HG03103 (cell line): ENCODE data around the gene ADIPOQ.
"Not testable (repeated sequence)": the region's sequence is repeated elsewhere in the genome, so short reads cannot be mapped to it uniquely, and the experiment has no call there.

Experiments
- ATAC-seq: cut with Tn5 transposase; IDR thresholded peaks from one replicate; pipeline ENCODE4 v1.9.1; 2021; ENCODE audit warnings: low read depth; ENCODE audit not compliant: unreplicated experiment

The ADIPOQ gene

DNA sequence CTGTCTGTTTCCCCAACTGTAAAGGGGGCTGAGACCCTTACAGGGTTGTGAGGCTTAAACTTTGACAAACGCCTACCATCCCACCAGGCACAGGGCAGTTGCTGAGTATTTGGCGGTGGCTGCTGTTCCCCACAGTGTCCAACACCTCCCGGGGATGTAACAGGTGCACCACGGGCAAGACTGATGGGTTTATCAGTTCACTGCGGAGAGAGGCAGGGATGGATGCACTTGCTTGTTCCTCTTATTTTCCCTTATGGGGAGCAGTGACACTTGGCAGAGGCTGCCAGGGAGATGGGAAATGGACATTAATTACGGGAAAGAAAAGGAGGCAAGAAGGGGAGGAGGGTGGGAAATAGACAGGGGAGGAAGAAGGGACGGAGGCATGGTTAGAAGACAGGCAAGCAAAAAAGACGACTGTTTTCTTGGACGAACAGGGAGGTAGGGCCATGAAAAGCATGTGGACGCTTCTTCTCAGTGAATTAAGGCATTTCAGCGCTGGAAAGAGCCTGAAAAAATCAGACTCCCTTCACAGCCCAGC lies 16.6 kb upstream of the ADIPOQ start:
- no peak for ATAC-seq

- ATAC-seq: no peak
Observed at GRCh38 chr3:186826410-186826975, 16.0 kb upstream of the ADIPOQ start.

DNA sequence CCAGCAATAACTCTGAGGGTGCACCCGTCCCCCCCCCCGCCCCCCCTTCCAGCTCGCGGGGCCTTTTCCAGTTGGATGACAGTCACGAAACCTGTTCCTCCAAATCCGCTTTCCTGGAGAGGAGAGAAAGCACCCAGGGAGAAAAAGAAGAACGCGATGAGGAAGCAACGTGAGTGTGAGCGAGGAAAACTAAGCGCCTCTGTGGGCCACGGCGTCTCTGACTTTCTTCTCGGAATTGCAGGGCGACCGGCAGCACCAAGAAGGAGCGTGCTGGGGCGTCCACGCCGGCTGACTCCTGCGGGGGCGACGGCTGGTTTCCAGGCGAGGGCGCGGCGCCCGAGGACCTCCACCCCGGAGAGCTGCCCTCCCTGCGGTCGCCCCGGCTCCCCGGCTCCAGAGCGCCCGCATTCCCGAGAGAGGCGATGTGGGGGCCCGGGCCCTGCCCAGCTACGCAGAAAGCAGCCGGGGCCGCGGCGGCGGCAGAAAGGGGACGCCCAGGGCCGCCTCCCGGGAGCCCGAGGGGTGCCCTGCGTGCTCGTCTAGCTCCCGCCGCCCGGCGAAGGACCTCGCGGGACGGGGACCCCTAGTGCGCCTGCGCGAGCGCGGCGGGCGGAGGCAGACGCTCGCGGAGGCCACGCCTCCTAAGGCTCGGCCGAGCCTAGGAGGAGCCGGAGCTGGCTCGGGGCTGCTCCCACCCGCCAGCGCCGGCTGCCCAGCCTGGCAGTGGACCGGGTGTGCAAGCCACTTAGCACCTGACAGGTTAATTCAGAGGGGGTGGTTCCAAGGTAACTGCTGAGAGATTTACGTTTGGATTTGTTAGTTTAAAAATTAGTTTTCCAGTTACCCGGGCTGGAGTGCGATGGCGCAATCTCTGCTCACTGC lies 15.3 kb upstream of the ADIPOQ start:
- ATAC-seq: peak; percentile 89

- no peak for ATAC-seq
Observed at GRCh38 chr3:186828340-186828739, 14.2 kb upstream of the ADIPOQ start.

GRCh38 chr3:186831798-186832197 lies 10.7 kb upstream of the ADIPOQ start:
- ATAC-seq: no peak

DNA sequence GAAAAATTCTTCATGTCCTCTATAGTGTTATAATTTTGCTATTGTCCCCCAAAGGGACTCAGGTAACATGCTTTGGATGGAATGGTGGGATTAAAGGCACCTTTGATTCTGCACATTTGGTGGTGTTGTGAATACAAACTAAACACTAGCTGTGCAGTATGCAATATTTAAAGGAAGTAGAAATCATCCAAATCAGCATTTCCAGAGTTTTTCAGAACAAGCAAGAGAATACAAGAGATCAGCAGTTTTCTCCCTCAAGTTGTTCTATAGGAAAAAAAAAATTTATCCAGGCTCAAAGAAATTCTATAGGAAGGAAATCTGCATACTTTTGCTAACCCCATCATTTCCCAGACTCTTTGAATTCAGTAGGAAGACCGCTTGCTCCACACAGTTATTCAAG lies 10.2 kb upstream of the ADIPOQ start:
- ATAC-seq: no peak

- ATAC-seq: no peak
Observed at GRCh38 chr3:186839874-186840641, 2.5 kb upstream of the ADIPOQ start.

GRCh38 chr3:186841620-186842019 lies 890 bp upstream of the ADIPOQ start:
- ATAC-seq: no peak

DNA sequence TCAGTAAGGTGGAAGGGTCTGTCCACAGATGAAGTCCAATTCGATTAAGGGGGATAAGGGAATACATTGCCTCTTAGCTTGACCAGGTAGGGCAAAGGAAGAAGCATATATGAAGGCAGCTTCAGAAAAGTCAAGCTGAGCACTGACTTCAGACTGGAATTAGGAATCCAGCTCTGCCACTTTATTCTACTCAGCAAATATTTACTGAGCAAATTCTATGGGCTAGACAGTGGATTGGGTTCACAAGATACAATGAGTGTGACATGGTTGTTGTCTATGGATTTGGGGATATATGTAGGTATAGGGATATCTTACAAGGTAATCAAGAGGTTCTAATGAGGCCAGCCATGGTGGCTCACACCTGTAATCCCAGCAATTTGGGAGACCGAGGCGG lies 526 bp downstream of the ADIPOQ start:
- no peak for ATAC-seq

DNA sequence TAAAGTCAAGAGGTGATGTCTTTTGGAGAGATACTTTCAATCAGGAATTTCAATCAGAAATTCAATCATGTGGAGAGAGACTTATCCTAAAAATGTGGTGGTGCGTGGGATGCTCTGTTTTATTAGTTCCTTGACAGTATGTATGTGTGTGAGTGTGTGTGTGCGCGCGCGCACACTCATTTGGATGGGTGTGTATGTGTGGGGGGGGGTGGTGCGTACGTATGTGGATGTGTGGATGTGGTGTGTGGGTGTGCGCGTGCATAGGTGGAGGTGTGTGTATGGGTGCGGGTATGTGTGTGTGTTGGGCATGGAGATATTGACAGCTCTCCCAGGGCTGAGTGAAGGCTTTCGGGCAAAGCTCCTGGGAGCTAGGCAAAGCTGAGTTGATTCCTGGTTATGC lies 2.4 kb downstream of the ADIPOQ start:
- ATAC-seq: no peak

DNA sequence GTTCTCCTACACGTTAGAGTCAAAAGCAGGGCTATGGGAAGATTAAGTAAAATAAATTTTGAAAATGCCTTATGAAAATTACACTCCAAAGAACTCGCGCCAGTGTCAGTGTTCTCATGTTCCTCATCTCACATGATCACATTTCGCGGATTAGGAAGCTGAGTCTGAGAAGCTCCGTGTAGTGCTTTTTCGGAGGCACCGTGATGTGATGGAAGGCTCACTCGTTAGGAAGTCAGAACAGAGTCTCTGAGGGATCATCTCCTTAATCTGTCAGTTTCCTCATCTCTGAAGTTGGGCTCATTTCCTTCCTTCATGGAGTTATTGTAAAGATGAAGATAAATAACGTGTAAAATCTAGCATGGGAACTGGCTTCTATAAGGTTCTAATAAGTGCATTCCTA lies 3.2 kb downstream of the ADIPOQ start:
- ATAC-seq: no peak

GRCh38 chr3:186847437-186847836 lies 4.9 kb downstream of the ADIPOQ start:
- no peak for ATAC-seq

DNA sequence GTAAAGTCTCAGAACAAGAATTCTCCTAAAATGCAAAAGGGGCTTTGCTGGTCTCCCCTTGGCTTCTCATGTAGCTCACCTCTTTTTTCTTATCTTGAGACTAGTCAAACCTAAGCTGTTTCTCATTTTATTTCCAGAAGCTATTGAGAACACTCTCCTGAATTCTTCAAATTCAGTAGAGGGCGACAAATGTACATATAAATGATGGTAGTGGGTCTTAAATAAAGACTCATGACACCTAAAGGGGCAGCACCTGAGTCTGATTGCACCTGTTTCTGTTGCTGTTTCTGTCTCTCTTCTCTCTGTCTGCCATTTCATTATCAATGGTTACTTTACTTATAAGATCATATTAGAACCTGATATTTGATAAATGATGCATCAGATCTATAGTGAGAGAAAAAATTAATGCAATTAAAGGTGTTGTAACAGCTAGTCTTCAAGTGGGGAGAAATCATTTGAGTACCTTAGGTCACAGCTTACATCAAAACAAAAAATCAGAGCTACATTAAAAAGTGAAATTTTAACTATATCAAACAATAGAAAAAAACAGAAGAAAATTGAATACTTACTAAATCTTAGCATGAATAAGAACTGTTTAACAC lies 7.0 kb downstream of the ADIPOQ start:
- no peak for ATAC-seq

DNA sequence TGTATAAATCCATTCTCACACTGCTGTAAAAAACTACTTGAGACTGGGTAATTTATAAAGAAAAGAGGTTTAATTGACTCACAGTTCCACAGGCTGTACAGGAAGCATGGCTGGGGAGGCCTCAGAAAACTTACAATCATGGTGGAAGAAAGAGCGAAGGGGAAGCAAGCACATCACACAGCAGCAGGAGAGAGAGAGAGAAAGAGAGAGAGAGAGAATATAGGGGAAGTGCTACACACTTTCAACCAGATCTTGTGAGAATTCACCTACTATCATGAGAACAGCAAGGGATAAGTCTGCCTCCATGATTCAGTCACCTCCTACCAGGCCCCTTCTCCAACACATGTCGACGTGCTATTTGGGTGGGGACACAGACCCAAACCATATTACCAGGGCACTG lies 9.3 kb downstream of the ADIPOQ start:
- ATAC-seq: not testable (repeated sequence)

GRCh38 chr3:186852994-186853393 lies 10.5 kb downstream of the ADIPOQ start:
- no peak for ATAC-seq

DNA sequence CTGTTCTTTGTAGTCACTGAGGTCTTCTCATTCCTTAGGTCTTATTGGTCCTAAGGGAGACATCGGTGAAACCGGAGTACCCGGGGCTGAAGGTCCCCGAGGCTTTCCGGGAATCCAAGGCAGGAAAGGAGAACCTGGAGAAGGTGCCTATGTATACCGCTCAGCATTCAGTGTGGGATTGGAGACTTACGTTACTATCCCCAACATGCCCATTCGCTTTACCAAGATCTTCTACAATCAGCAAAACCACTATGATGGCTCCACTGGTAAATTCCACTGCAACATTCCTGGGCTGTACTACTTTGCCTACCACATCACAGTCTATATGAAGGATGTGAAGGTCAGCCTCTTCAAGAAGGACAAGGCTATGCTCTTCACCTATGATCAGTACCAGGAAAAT lies 11.6 kb downstream of the ADIPOQ start:
- no peak for ATAC-seq

GRCh38 chr3:186854954-186855353 lies 12.4 kb downstream of the ADIPOQ start:
- ATAC-seq: no peak

- no peak for ATAC-seq
Observed at GRCh38 chr3:186857743-186858142, 15.2 kb downstream of the ADIPOQ start.

DNA sequence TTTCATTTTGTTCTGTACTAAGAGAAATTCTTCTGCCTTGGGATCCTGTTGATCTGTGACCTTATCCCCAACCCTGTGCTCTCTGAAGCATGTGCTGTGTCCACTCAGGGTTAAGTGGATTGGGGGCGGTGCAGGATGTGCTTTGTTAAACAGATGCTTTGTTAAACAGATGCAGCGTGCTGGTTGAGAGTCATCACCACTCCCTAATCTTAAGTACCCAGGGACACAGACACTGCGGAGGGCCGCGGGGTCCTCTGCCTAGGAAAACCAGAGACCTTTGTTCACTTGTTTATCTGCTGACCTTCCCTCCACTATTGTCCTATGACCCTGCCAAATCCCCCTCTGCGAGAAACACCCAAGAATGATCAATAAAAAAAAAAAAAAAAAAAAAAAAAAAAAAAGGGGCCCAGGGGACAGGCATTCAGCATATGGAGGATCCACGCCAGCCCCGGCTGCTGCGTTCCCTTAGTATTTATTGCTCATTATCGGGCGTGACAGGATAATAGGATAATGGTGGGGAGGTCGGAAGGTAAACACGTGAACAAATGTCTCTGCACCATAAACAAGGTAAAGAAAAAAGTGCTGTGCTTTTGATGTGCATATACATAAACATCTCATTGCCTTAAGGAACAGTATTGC lies 22.8 kb downstream of the ADIPOQ start:
- ATAC-seq: not testable (repeated sequence)

- ATAC-seq: not testable (repeated sequence)
Observed at GRCh38 chr3:186866095-186866494, 23.6 kb downstream of the ADIPOQ start.
